Vagina (tissue), 2 donors: ENCODE measurements around the gene TTLL8. TPM values are rescaled to one million over a fixed set of nuclear protein-coding genes. Genes with fewer than 3 reads are reported as not detected.

Source experiments
- DNase-seq, 2 donors: peaks; one replicate each; pipeline ENCODE4 v3.0.0-alpha.2; 2017; ENCODE audit errors: extremely low spot score in 2 of 2
- H3K27ac ChIP-seq: fragments of 200-600 bp; sonication (generic); one replicate; pipeline ENCODE4 v1.5.1; 2019
- H3K27me3 ChIP-seq: fragments of 200-600 bp; sonication (generic); one replicate; pipeline ENCODE4 v1.5.1; 2019
- H3K36me3 ChIP-seq, 2 donors: fragments of 200-600 bp; sonication (generic); one replicate each; pipeline ENCODE4 v1.5.1; 2017 to 2019
- H3K4me1 ChIP-seq: fragments of 200-600 bp; sonication (generic); one replicate; pipeline ENCODE4 v1.5.1; 2019
- H3K4me3 ChIP-seq, 2 donors: fragments of 200-600 bp; sonication (generic); 1 replicate in 1 of 2; 2 replicates in 1 of 2; pipeline ENCODE4 v1.5.1; 2016 to 2019
- H3K9me3 ChIP-seq: fragments of 200-600 bp; sonication (generic); one replicate; pipeline ENCODE4 v1.5.1; 2019
- POLR2A ChIP-seq, 2 donors: fragments of 450-650 bp; IDR thresholded peaks; one replicate each; pipeline ENCODE4 v1.6.1; 2017; ENCODE audit warnings: antibody characterized with exemption in 2 of 2, mild to moderate bottlenecking in 2 of 2, moderate library complexity in 2 of 2
- POLR2AphosphoS5 ChIP-seq, 2 donors: sonication (generic); formaldehyde crosslinking; IDR thresholded peaks; one replicate each; pipeline ENCODE4 v1.9.0; 2017; ENCODE audit warnings: antibody characterized with exemption in 2 of 2, mild to moderate bottlenecking in 2 of 2, low read depth in 1 of 2; ENCODE audit not compliant: insufficient read depth in 1 of 2
- intact Hi-C: fragments of 100-400 bp; cut with DNase I; formaldehyde crosslinking; loops from one replicate; pipeline ENCODE4 v1.15.1; 2023
- total RNA-seq: library from RNA; depleted of rRNA; stranded (reverse); fragments of >200 nt; gene quantifications from one replicate; pipeline ENCODE4 v1.2.3, GENCODE V29; 2016
- TF ChIP-seq, protein P1 (sequence below), 3 experiments: fragments of 450-650 bp in 2 of 3; fragments of 200-600 bp in 1 of 3; sonication (generic) in 1 of 3; IDR thresholded peaks; one replicate each; pipeline ENCODE4 v1.5.1; 2017 to 2019; ENCODE audit warnings: antibody characterized with exemption in 3 of 3, mild to moderate bottlenecking in 2 of 3, moderate library complexity in 2 of 3

Gene TTLL8
- total RNA-seq, 1 donor from 2014 or later, result not detected

- DNase-seq, result no peak
- H3K9me3 ChIP-seq, result no peaks in the 10 kb centered on the region
- intact Hi-C loops, result no loop called here
- H3K4me1 ChIP-seq, result peaks cover 15% of the 10 kb centered on the region
- TF ChIP-seq, protein P1, sequence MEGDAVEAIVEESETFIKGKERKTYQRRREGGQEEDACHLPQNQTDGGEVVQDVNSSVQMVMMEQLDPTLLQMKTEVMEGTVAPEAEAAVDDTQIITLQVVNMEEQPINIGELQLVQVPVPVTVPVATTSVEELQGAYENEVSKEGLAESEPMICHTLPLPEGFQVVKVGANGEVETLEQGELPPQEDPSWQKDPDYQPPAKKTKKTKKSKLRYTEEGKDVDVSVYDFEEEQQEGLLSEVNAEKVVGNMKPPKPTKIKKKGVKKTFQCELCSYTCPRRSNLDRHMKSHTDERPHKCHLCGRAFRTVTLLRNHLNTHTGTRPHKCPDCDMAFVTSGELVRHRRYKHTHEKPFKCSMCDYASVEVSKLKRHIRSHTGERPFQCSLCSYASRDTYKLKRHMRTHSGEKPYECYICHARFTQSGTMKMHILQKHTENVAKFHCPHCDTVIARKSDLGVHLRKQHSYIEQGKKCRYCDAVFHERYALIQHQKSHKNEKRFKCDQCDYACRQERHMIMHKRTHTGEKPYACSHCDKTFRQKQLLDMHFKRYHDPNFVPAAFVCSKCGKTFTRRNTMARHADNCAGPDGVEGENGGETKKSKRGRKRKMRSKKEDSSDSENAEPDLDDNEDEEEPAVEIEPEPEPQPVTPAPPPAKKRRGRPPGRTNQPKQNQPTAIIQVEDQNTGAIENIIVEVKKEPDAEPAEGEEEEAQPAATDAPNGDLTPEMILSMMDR (IDR thresholded peaks at IDR 0.05), result no peak
- TF ChIP-seq POLR2A (IDR thresholded peaks at IDR 0.05) (no peak), POLR2AphosphoS5 (IDR thresholded peaks at IDR 0.05; ENCODE audit: insufficient read depth in 1 of 2, low read depth in 1 of 2) (no peak)
- H3K27me3 ChIP-seq, result no peaks in the 10 kb centered on the region
- H3K27ac ChIP-seq, result no peak overlapping the region
- no peak overlapping the region for H3K4me3 ChIP-seq
- H3K36me3 ChIP-seq, result no peaks in the 10 kb centered on the region
Measured at GRCh38 chr22:50057278-50058060, 629 bp downstream of the TTLL8 start.

GRCh38 chr22:50056214-50056972, 1.7 kb downstream of the TTLL8 start:
- no peak for DNase-seq
- Histone ChIP-seq H3K36me3 (no peaks in the 10 kb centered on the region), H3K27ac (no peak overlapping the region), H3K27me3 (no peaks in the 10 kb centered on the region), H3K9me3 (no peaks in the 10 kb centered on the region), H3K4me3 (no peak overlapping the region), H3K4me1 (peaks cover 15% of the 10 kb centered on the region)
- TF ChIP-seq POLR2AphosphoS5 (IDR thresholded peaks at IDR 0.05; ENCODE audit: insufficient read depth in 1 of 2, low read depth in 1 of 2) (no peak), POLR2A (IDR thresholded peaks at IDR 0.05) (no peak)
- TF ChIP-seq, protein P1 (IDR thresholded peaks at IDR 0.05), result no peak
- intact Hi-C loops, result no loop called here

DNA sequence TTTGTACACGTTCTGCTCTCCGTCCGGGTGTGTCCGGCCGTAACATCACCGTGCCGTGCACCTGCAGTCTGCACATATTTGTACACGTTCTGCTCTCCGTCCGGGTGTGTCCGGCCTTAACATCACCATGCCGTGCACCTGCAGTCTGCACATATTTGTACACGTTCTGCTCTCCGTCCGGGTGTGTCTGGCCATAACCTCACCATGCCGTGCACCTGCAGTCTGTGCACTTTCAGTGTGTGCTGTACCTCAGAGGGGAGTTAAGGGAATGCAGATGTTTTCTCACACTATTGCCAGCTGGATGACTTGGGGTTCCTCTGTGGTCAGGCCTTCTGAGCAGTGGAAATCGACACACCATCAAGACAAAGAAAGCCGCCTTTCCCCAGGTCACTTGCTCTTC, 4.2 kb downstream of the TTLL8 start:
- H3K9me3 ChIP-seq, result no peaks in the 10 kb centered on the region
- no peaks in the 10 kb centered on the region for H3K36me3 ChIP-seq
- peaks cover 6% of the 10 kb centered on the region for H3K4me1 ChIP-seq
- no peak for DNase-seq
- H3K27ac ChIP-seq, result no peak overlapping the region
- TF ChIP-seq POLR2AphosphoS5 (IDR thresholded peaks at IDR 0.05; ENCODE audit: insufficient read depth in 1 of 2, low read depth in 1 of 2) (no peak), POLR2A (IDR thresholded peaks at IDR 0.05) (no peak)
- TF ChIP-seq, protein P1 (IDR thresholded peaks at IDR 0.05), result no peak
- H3K4me3 ChIP-seq, result no peak overlapping the region
- intact Hi-C loops, result no loop called here
- H3K27me3 ChIP-seq, result no peaks in the 10 kb centered on the region

DNA sequence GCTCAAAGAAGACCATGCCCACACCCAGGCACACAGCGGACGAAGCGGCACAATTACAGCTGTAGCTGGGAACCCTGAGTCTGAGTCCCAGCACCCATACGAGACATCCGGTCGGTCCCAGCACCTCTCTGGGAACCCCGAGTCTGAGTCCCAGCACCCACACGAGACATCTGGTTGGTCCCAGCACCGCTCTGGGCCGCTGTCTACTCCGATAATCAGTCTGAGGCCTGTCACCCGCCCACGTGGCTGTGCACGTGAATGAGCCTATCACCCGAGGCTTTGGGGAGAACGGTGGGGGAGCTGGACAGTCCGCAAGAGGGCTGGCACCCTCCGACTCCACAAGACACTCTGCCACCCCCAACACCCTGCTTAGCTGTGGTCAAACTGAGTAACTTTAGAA, 6.2 kb downstream of the TTLL8 start:
- DNase-seq, result no peak
- Histone ChIP-seq H3K27ac (no peak overlapping the region), H3K36me3 (no peaks in the 10 kb centered on the region), H3K4me3 (no peak overlapping the region), H3K9me3 (no peaks in the 10 kb centered on the region), H3K27me3 (no peaks in the 10 kb centered on the region), H3K4me1 (no peaks in the 10 kb centered on the region)
- TF ChIP-seq POLR2AphosphoS5 (IDR thresholded peaks at IDR 0.05; ENCODE audit: insufficient read depth in 1 of 2, low read depth in 1 of 2), result no peak
- TF ChIP-seq POLR2A (IDR thresholded peaks at IDR 0.05), result no peak
- TF ChIP-seq, protein P1 (IDR thresholded peaks at IDR 0.05), result no peak
- intact Hi-C loops, result no loop called here
